ENCODE results near the gene AQP12B.
"Not testable (repeated sequence)": the region's sequence is repeated elsewhere in the genome, so short reads cannot be mapped to it uniquely, and the experiment has no call there.

Gene AQP12B

GRCh38 chr2:240701091-240701735, 18.5 kb upstream of the AQP12B start:
- H3K4ac ChIP-seq (ENCODE audit: low read length) = no peak overlapping the region
- no peak overlapping the region for H3K27ac ChIP-seq (replicated peaks; ENCODE audit: low read length)
- no peaks in the 10 kb centered on the region for H3K9me3 ChIP-seq (replicated peaks in 1 of 2; ENCODE audit: control insufficient read depth in 2 of 2, insufficient read depth in 1 of 2, low read depth in 1 of 2, low read length in 2 of 2)
- H3K4me3 ChIP-seq (ENCODE audit: low read length in 2 of 2) = no peak overlapping the region
- H3K4me1 ChIP-seq (ENCODE audit: control insufficient read depth in 2 of 2, insufficient read depth in 1 of 2, low read depth in 1 of 2, low read length in 2 of 2) = no peaks in the 10 kb centered on the region
- no CpG with 5 or more reads among the region's 67 CpGs for WGBS, 2 donors (ENCODE audit: extremely low coverage in 2 of 2, insufficient read length in 2 of 2, insufficient replicate concordance in 1 of 2)
- H2BK15ac ChIP-seq (ENCODE audit: low read length) = no peak overlapping the region
- H4K91ac ChIP-seq (ENCODE audit: low read depth, low read length, poor library complexity) = no peak overlapping the region
- H2AFZ ChIP-seq (ENCODE audit: low read length) = no peak overlapping the region
- no peak overlapping the region for H3K4me2 ChIP-seq (ENCODE audit: insufficient read depth, low read length, poor library complexity, severe bottlenecking)
- peaks cover 0 to 27% (median 0%) of the 10 kb centered on the region in 3 experiments for H3K27me3 ChIP-seq (ENCODE audit: control insufficient read depth in 3 of 3, insufficient read depth in 3 of 3, low read depth in 1 of 3, low read length in 3 of 3)
- H3K36me3 ChIP-seq (replicated peaks in 1 of 2; ENCODE audit: control insufficient read depth in 2 of 2, insufficient read depth in 2 of 2, low read length in 2 of 2) = no peaks in the 10 kb centered on the region
- H3K23ac ChIP-seq (ENCODE audit: low read depth, low read length, poor library complexity) = no peak overlapping the region
- H3K79me1 ChIP-seq (ENCODE audit: low read depth, low read length) = no peaks in the 10 kb centered on the region
- no peak overlapping the region for H2BK120ac ChIP-seq (ENCODE audit: low read depth, low read length)
- DNase-seq (ENCODE audit: low spot score) = no peak
- H2BK12ac ChIP-seq (ENCODE audit: low read length) = no peak overlapping the region
- H2AK5ac ChIP-seq (ENCODE audit: low read depth, low read length) = peak overlapping the region; percentile 35
- H3K14ac ChIP-seq (ENCODE audit: low read length) = no peak overlapping the region
- no peak overlapping the region for H2BK5ac ChIP-seq (ENCODE audit: low read length)
- peak overlapping the region; percentile 11 for H3K18ac ChIP-seq (ENCODE audit: low read length)
- H4K8ac ChIP-seq (ENCODE audit: low read depth, low read length) = no peak overlapping the region
- no peak overlapping the region for H3K9ac ChIP-seq (ENCODE audit: low read depth, low read length, poor library complexity)

GRCh38 chr2:240700616-240701015, 17.9 kb upstream of the AQP12B start:
- H3K4me2 ChIP-seq (ENCODE audit: insufficient read depth, low read length, poor library complexity, severe bottlenecking); H3K79me1 ChIP-seq (ENCODE audit: low read depth, low read length); H3K23ac ChIP-seq (ENCODE audit: low read depth, low read length, poor library complexity); H3K36me3 ChIP-seq (replicated peaks in 1 of 2; ENCODE audit: control insufficient read depth in 2 of 2, insufficient read depth in 2 of 2, low read length in 2 of 2); H2BK12ac ChIP-seq (ENCODE audit: low read length); H3K4me3 ChIP-seq (ENCODE audit: low read length in 2 of 2); H3K4ac ChIP-seq (ENCODE audit: low read length); H3K9me3 ChIP-seq (replicated peaks in 1 of 2; ENCODE audit: control insufficient read depth in 2 of 2, insufficient read depth in 1 of 2, low read depth in 1 of 2, low read length in 2 of 2); H3K9ac ChIP-seq (ENCODE audit: low read depth, low read length, poor library complexity); H4K8ac ChIP-seq (ENCODE audit: low read depth, low read length); H2AFZ ChIP-seq (ENCODE audit: low read length); H3K18ac ChIP-seq (ENCODE audit: low read length); H3K14ac ChIP-seq (ENCODE audit: low read length); H3K27ac ChIP-seq (replicated peaks; ENCODE audit: low read length); H3K4me1 ChIP-seq (ENCODE audit: control insufficient read depth in 2 of 2, insufficient read depth in 1 of 2, low read depth in 1 of 2, low read length in 2 of 2); H4K91ac ChIP-seq (ENCODE audit: low read depth, low read length, poor library complexity); H2BK5ac ChIP-seq (ENCODE audit: low read length); DNase-seq (ENCODE audit: low spot score); H2BK120ac ChIP-seq (ENCODE audit: low read depth, low read length); H2BK15ac ChIP-seq (ENCODE audit: low read length); H2AK5ac ChIP-seq (ENCODE audit: low read depth, low read length): not testable (repeated sequence)
- peaks cover 0 to 25% (median 0%) of the 10 kb centered on the region in 3 experiments for H3K27me3 ChIP-seq (ENCODE audit: control insufficient read depth in 3 of 3, insufficient read depth in 3 of 3, low read depth in 1 of 3, low read length in 3 of 3)
- WGBS, 2 donors (ENCODE audit: extremely low coverage in 2 of 2, insufficient read length in 2 of 2, insufficient replicate concordance in 1 of 2) = no CpG with 5 or more reads among the region's 21 CpGs

- WGBS, 2 donors (ENCODE audit: extremely low coverage in 2 of 2, insufficient read length in 2 of 2, insufficient replicate concordance in 1 of 2) = no CpG with 5 or more reads among the region's 8 CpGs
These were observed 17.1 kb upstream of the AQP12B start for GRCh38 chr2:240699835-240700234.

GRCh38 chr2:240698852-240699561, 16.3 kb upstream of the AQP12B start:
- not testable (repeated sequence) for H3K23ac ChIP-seq (ENCODE audit: low read depth, low read length, poor library complexity); H3K79me1 ChIP-seq (ENCODE audit: low read depth, low read length)

More at GRCh38 chr2:240699835-240700234, 17.1 kb upstream of the AQP12B start:
- not testable (repeated sequence) for H2BK15ac ChIP-seq (ENCODE audit: low read length); H3K4me1 ChIP-seq (ENCODE audit: control insufficient read depth in 2 of 2, insufficient read depth in 1 of 2, low read depth in 1 of 2, low read length in 2 of 2); H3K23ac ChIP-seq (ENCODE audit: low read depth, low read length, poor library complexity); H3K36me3 ChIP-seq (replicated peaks in 1 of 2; ENCODE audit: control insufficient read depth in 2 of 2, insufficient read depth in 2 of 2, low read length in 2 of 2); H3K14ac ChIP-seq (ENCODE audit: low read length); H3K4me3 ChIP-seq (ENCODE audit: low read length in 2 of 2); DNase-seq (ENCODE audit: low spot score); H4K91ac ChIP-seq (ENCODE audit: low read depth, low read length, poor library complexity); H3K9ac ChIP-seq (ENCODE audit: low read depth, low read length, poor library complexity); H3K9me3 ChIP-seq (replicated peaks in 1 of 2; ENCODE audit: control insufficient read depth in 2 of 2, insufficient read depth in 1 of 2, low read depth in 1 of 2, low read length in 2 of 2); H3K4ac ChIP-seq (ENCODE audit: low read length); H3K4me2 ChIP-seq (ENCODE audit: insufficient read depth, low read length, poor library complexity, severe bottlenecking); H2BK12ac ChIP-seq (ENCODE audit: low read length); H2AFZ ChIP-seq (ENCODE audit: low read length); H2BK5ac ChIP-seq (ENCODE audit: low read length); H2AK5ac ChIP-seq (ENCODE audit: low read depth, low read length); H4K8ac ChIP-seq (ENCODE audit: low read depth, low read length); H3K79me1 ChIP-seq (ENCODE audit: low read depth, low read length); H3K18ac ChIP-seq (ENCODE audit: low read length); H2BK120ac ChIP-seq (ENCODE audit: low read depth, low read length); H3K27ac ChIP-seq (replicated peaks; ENCODE audit: low read length)
- H3K27me3 ChIP-seq (ENCODE audit: control insufficient read depth in 3 of 3, insufficient read depth in 3 of 3, low read depth in 1 of 3, low read length in 3 of 3) = peaks cover 0 to 17% (median 0%) of the 10 kb centered on the region in 3 experiments

More at GRCh38 chr2:240698852-240699561, 16.3 kb upstream of the AQP12B start:
- not testable (repeated sequence) for H3K4me2 ChIP-seq (ENCODE audit: insufficient read depth, low read length, poor library complexity, severe bottlenecking); H2BK15ac ChIP-seq (ENCODE audit: low read length); DNase-seq (ENCODE audit: low spot score); H3K14ac ChIP-seq (ENCODE audit: low read length); H2AK5ac ChIP-seq (ENCODE audit: low read depth, low read length); H3K9me3 ChIP-seq (replicated peaks in 1 of 2; ENCODE audit: control insufficient read depth in 2 of 2, insufficient read depth in 1 of 2, low read depth in 1 of 2, low read length in 2 of 2); H3K4ac ChIP-seq (ENCODE audit: low read length); H3K4me1 ChIP-seq (ENCODE audit: control insufficient read depth in 2 of 2, insufficient read depth in 1 of 2, low read depth in 1 of 2, low read length in 2 of 2); H3K36me3 ChIP-seq (replicated peaks in 1 of 2; ENCODE audit: control insufficient read depth in 2 of 2, insufficient read depth in 2 of 2, low read length in 2 of 2); H3K9ac ChIP-seq (ENCODE audit: low read depth, low read length, poor library complexity); H4K8ac ChIP-seq (ENCODE audit: low read depth, low read length); H2BK12ac ChIP-seq (ENCODE audit: low read length); H2BK5ac ChIP-seq (ENCODE audit: low read length); H2AFZ ChIP-seq (ENCODE audit: low read length); H4K91ac ChIP-seq (ENCODE audit: low read depth, low read length, poor library complexity); H2BK120ac ChIP-seq (ENCODE audit: low read depth, low read length); H3K27ac ChIP-seq (replicated peaks; ENCODE audit: low read length); H3K4me3 ChIP-seq (ENCODE audit: low read length in 2 of 2)
- Histone ChIP-seq H3K18ac (ENCODE audit: low read length) (peak overlapping the region; percentile 71), H3K27me3 (ENCODE audit: control insufficient read depth in 3 of 3, insufficient read depth in 3 of 3, low read depth in 1 of 3, low read length in 3 of 3) (peaks cover 0 to 13% (median 0%) of the 10 kb centered on the region in 3 experiments)
- no CpG with 5 or more reads among the region's 33 CpGs for WGBS, 2 donors (ENCODE audit: extremely low coverage in 2 of 2, insufficient read length in 2 of 2, insufficient replicate concordance in 1 of 2)
